ENCODE data around the gene BMERB1. TPM values are rescaled to one million over a fixed set of nuclear protein-coding genes. Genes with fewer than 3 reads are reported as not detected.
"Not testable (repeated sequence)": the region's sequence is repeated elsewhere in the genome, so short reads cannot be mapped to it uniquely, and the experiment has no call there.

The BMERB1 gene
- total RNA-seq, 1 donor from 2014 or later = 47.9 TPM

DNA sequence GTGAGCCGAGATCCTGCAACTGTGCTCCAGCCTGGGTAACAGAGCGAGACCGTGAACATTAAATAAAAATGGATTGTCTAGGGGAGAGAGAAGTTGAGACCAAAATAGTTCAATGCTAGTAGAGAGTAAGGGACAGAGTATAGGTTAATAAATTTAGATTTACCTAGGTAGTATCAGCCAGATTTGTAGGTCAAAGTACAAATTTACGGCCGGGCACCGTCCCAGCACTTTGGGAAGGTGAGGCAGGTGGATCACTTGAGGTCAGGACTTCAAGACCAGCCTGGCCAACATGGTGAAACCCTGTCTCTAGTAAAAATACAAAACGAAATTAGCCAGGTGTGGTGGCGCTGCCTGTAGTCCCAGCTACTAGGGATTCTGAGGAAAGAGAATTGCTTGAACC lies 12.2 kb upstream of the BMERB1 start:
- no peak for DNase-seq (ENCODE audit: extremely low spot score, unreplicated experiment)
- no peaks in the 10 kb centered on the region for H3K36me3 Mint-ChIP-seq (ENCODE audit: unreplicated experiment)
- peaks cover 18% of the 10 kb centered on the region for H3K27me3 Mint-ChIP-seq (ENCODE audit: unreplicated experiment)
- H3K9me3 Mint-ChIP-seq (ENCODE audit: unreplicated experiment) = no peaks in the 10 kb centered on the region
- no peaks in the 10 kb centered on the region for H3K4me1 Mint-ChIP-seq (ENCODE audit: unreplicated experiment)
- TF ChIP-seq, protein P1, sequence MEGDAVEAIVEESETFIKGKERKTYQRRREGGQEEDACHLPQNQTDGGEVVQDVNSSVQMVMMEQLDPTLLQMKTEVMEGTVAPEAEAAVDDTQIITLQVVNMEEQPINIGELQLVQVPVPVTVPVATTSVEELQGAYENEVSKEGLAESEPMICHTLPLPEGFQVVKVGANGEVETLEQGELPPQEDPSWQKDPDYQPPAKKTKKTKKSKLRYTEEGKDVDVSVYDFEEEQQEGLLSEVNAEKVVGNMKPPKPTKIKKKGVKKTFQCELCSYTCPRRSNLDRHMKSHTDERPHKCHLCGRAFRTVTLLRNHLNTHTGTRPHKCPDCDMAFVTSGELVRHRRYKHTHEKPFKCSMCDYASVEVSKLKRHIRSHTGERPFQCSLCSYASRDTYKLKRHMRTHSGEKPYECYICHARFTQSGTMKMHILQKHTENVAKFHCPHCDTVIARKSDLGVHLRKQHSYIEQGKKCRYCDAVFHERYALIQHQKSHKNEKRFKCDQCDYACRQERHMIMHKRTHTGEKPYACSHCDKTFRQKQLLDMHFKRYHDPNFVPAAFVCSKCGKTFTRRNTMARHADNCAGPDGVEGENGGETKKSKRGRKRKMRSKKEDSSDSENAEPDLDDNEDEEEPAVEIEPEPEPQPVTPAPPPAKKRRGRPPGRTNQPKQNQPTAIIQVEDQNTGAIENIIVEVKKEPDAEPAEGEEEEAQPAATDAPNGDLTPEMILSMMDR (IDR thresholded peaks at IDR 0.05) = no peak
- H3K4me3 Mint-ChIP-seq (ENCODE audit: unreplicated experiment) = no peak overlapping the region
- no peak overlapping the region for H3K27ac Mint-ChIP-seq (ENCODE audit: unreplicated experiment)

DNA sequence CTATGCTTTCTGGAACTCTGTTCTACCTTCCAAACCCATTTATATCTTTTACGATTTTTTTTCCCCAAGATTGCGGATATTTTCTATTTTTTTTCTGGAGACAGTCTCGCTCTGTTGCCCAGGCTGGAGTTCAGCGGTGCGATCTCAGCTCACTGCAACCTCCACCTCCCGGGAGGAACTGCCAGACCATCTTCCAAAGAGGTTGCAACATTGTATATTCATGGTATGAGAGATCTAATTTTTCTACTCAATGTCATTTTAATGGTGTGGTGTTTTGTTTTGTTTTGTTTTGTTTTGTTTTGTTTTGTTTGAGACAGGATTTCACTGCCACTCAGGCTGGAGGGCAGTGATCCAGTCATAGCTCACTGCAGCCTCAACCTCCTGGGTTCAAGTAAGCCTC lies 8.5 kb upstream of the BMERB1 start:
- Mint-ChIP-seq H3K36me3 (ENCODE audit: unreplicated experiment) (no peaks in the 10 kb centered on the region), H3K9me3 (ENCODE audit: unreplicated experiment) (no peaks in the 10 kb centered on the region), H3K27ac (ENCODE audit: unreplicated experiment) (no peak overlapping the region), H3K27me3 (ENCODE audit: unreplicated experiment) (peaks cover 18% of the 10 kb centered on the region), H3K4me3 (ENCODE audit: unreplicated experiment) (no peak overlapping the region), H3K4me1 (ENCODE audit: unreplicated experiment) (peaks cover 8% of the 10 kb centered on the region)
- TF ChIP-seq, protein P1 (IDR thresholded peaks at IDR 0.05) = no peak
- DNase-seq (ENCODE audit: extremely low spot score, unreplicated experiment) = no peak

DNA sequence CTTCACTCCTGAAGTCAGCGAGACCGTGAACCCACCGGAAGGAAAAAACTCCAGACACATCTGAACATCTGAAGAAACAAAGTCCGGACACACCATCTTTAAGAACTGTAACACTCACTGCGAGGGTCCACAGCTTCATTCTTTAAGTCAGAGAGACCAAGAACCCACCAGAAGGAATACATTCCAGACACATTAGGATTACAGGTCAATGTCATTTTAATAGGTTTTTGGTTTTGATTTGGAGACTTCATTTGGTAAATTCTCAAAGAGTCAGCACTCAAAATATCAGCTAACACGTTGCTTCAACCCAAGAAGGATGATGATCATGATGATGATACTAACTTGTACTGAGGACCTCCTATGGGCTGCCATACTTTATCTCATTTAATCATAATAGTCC lies 7.6 kb upstream of the BMERB1 start:
- Mint-ChIP-seq H3K27ac (ENCODE audit: unreplicated experiment) (no peak overlapping the region), H3K4me3 (ENCODE audit: unreplicated experiment) (no peak overlapping the region), H3K4me1 (ENCODE audit: unreplicated experiment) (peaks cover 8% of the 10 kb centered on the region), H3K9me3 (ENCODE audit: unreplicated experiment) (no peaks in the 10 kb centered on the region), H3K27me3 (ENCODE audit: unreplicated experiment) (peaks cover 14% of the 10 kb centered on the region), H3K36me3 (ENCODE audit: unreplicated experiment) (no peaks in the 10 kb centered on the region)
- TF ChIP-seq, protein P1 (IDR thresholded peaks at IDR 0.05) = no peak
- no peak for DNase-seq (ENCODE audit: extremely low spot score, unreplicated experiment)

DNA sequence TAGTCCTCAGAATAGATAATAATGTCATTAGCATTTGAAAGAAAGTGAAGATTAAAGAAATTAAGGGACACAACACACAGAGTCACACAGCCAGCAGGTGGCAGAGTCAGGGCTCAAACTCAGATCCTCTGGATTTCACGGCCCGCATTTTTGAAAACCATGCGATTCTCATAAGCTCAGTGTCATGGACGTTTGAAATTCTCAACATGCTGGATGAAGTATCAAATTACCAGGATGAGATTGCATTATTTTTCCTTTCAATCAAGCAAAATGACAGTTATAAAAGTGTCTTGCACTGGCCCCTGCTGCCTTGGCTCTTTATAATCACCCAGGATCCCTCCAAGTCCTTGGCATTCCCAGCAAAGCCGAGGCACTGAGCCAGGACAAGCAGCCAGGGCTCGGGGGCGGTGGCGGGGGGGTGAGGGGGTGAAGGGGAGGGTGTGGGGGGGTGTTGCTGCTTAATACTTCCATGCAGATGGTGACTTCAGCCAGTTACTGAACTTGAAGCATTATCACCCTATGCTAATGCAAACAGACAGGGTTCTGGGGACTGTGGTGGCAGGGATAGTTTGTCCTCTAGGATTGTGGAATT lies 6.6 kb upstream of the BMERB1 start:
- TF ChIP-seq, protein P1 (IDR thresholded peaks at IDR 0.05) = peak; percentile 78
- Mint-ChIP-seq H3K36me3 (ENCODE audit: unreplicated experiment) (no peaks in the 10 kb centered on the region), H3K27me3 (ENCODE audit: unreplicated experiment) (peaks cover 9% of the 10 kb centered on the region), H3K4me1 (ENCODE audit: unreplicated experiment) (peaks cover 8% of the 10 kb centered on the region), H3K27ac (ENCODE audit: unreplicated experiment) (peak overlapping the region; percentile 60), H3K4me3 (ENCODE audit: unreplicated experiment) (peak overlapping the region; percentile 16), H3K9me3 (ENCODE audit: unreplicated experiment) (no peaks in the 10 kb centered on the region)
- peak; percentile 85 for DNase-seq (ENCODE audit: extremely low spot score, unreplicated experiment)

DNA sequence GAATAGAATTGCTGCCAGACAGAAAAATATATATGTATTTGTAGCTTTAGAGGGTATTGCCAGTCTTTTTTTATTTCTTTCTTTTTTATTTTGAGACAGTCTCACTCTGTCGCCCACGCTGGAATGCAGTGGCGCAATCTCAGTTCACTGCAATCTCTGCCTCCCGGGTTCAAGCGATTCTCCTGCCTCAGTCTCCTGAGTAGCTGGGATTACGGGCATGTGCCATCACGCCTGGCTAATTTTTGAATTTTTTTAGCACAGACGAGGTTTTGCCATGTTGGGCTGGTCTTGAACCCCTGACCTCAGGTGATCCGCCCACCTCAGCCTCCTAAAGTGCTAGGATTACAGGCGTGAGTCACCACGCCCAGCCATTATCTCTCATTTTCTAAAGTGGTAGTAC lies 3.5 kb upstream of the BMERB1 start:
- not testable (repeated sequence) for H3K36me3 Mint-ChIP-seq (ENCODE audit: unreplicated experiment); DNase-seq (ENCODE audit: extremely low spot score, unreplicated experiment); H3K27ac Mint-ChIP-seq (ENCODE audit: unreplicated experiment); H3K4me3 Mint-ChIP-seq (ENCODE audit: unreplicated experiment); H3K9me3 Mint-ChIP-seq (ENCODE audit: unreplicated experiment); H3K27me3 Mint-ChIP-seq (ENCODE audit: unreplicated experiment)
- peaks cover 19% of the 10 kb centered on the region for H3K4me1 Mint-ChIP-seq (ENCODE audit: unreplicated experiment)

DNA sequence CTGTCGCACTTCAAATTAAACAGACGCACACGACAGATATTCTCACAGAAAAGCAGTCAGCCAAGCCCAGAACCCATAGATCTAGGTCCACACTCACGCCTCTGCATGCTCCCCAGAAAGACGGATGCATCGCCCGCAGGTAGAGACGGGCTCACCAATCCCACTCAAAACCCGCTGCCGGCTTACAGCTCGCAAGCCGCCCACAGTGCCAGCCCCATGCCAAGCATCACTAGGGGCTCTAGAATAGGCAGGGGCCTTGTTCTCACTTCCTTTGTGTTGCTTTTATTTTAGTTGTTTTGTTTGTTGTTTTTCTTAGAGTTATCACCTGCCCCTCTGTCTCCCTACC lies 336 bp upstream of the BMERB1 start:
- Mint-ChIP-seq H3K9me3 (ENCODE audit: unreplicated experiment) (no peaks in the 10 kb centered on the region), H3K4me3 (ENCODE audit: unreplicated experiment) (peak overlapping the region; percentile 92), H3K27me3 (ENCODE audit: unreplicated experiment) (no peaks in the 10 kb centered on the region), H3K36me3 (ENCODE audit: unreplicated experiment) (no peaks in the 10 kb centered on the region), H3K27ac (ENCODE audit: unreplicated experiment) (peak overlapping the region; percentile 92), H3K4me1 (ENCODE audit: unreplicated experiment) (peaks cover 22% of the 10 kb centered on the region)
- TF ChIP-seq, protein P1 (IDR thresholded peaks at IDR 0.05) = no peak
- DNase-seq (ENCODE audit: extremely low spot score, unreplicated experiment) = no peak
